Ovary (tissue), 3 donors: ENCODE measurements around the gene CRTC1.

Experiments
- CTCF ChIP-seq, 3 donors: fragments of 450-650 bp in 2 of 3; fragments of 200-600 bp in 1 of 3; IDR thresholded peaks; one replicate each; pipeline versions ENCODE4 v1.5.1 to v1.8.0; 2016 to 2022; ENCODE audit warnings: antibody characterized with exemption in 3 of 3, mild to moderate bottlenecking in 1 of 3
- POLR2A ChIP-seq: fragments of 450-650 bp; IDR thresholded peaks from one replicate; pipeline ENCODE4 v1.6.1; 2017; ENCODE audit warnings: antibody characterized with exemption, mild to moderate bottlenecking, moderate library complexity
- donor health status: DM: no; HTN: no; CAD: no.

- TF ChIP-seq CTCF (IDR thresholded peaks at IDR 0.05): no peak
- no peak for TF ChIP-seq POLR2A
Measured at GRCh38 chr19:18781885-18782527, 98.5 kb downstream of the CRTC1 start.
